Kidney capillary endothelial cell (primary cell): Measurements from ENCODE around the gene NOTCH2.

Source experiments
- DNase-seq: peaks from one replicate; pipeline ENCODE4 v3.0.0-alpha.2; 2018; ENCODE audit warnings: low spot score

NOTCH2 gene

DNA sequence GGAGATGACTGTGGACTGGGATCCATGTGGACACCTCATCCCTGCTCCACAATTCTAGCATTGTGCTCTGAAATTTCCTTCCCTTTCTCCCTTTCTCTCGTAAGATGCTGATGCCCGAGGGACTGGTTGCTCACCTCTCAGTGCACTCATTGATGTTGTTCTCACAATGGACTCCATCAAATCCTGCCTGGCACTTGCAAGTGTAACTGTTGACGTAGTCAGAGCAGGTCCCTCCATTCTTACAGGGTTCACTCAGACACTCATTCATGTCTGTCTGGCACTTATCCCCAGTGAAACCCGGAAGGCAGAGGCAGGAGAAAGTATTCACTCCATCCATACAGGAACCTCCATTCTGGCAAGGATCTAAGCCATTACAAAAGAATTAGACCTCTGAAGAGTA, 128.1 kb downstream of the NOTCH2 start:
- no peak for DNase-seq

- DNase-seq: no peak
Observed at GRCh38 chr1:119940697-119941096, 128.8 kb downstream of the NOTCH2 start.

GRCh38 chr1:119937198-119937597, 132.3 kb downstream of the NOTCH2 start:
- no peak for DNase-seq

DNA sequence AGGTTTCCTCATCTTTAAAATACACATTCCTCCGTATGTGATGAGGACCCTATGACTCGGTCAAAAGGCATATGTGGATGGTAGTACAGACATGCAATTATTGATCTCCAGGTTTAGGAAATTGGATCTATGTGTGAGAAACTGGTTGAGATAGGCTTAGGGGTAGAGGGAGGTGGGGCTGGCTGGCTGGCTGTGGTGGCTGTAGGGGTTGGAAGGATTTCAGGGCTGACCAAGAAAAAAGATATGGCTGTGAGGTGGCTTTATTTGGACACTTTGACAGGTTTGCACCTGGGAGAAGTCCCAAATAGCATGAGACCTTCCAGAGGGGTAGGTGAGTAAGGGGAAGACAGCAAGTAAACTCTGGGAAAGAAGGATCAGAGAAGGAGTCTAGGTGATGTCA, 133.5 kb downstream of the NOTCH2 start:
- no peak for DNase-seq

DNA sequence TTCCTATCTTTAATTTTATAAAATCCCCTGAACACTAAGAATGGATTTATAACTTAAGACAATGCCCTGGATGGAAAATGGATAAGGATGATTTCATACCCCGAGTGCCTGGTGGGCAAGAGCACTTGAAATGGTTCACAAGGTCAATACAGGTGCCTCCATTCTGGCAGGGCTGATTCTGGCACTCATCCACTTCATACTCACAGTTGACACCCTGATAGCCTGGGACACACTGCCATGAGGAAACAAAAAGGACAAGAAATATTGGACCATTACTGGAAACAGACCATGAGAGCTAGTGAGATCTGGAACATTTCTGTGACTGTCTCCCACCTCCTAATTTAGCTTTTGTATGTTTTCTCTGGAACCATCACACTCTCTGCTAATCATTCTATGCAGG, 134.1 kb downstream of the NOTCH2 start:
- DNase-seq: no peak

DNA sequence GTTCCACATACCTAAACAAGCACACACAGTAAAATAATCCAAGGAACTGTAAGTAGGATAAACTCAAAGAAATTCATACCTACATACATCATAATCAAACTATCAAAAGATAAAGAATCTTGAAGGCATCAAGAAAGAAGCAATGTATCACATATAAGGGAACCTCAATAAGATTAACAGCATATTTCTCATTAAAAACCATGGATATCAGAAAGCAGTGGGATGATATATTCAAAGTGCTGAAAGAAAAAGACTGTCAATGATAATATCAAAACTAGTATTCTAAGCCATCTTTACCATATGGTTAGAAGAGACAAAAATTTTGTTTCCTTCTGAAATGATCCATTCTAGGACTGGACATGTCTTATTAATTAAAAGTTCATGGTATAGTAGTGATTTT, 136.1 kb downstream of the NOTCH2 start:
- no peak for DNase-seq

DNA sequence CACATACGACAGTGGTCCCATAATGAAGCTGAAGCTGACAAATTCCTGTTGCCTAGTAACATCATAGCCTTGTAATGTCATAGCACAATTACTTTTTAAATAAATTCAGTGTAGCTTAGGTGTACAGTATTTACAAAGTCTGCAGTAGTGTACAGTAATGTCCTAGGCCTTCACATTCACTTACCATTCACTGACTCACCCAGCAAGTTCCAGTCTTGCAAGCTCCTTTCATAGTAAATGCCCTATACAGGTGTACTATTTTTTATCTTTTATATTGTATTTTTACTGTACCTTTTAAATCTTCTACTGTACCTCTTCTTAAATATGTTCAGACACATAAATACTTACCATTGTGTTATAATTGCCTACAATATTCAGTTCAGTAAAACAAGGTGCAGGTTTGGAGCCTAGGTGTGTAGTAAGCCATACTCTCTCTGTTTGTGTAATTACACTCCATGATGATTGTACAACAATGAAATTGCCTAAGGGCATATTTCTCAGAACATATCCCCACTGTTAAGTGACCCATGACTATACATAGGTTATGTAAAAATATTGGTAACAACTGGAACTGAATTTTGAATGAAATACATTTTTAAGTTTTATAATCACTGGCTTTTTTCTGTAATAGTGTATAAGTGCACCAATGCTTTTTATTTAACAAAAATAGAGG, 139.7 kb downstream of the NOTCH2 start:
- DNase-seq: no peak

GRCh38 chr1:119926553-119926952, 142.9 kb downstream of the NOTCH2 start:
- DNase-seq: no peak

DNA sequence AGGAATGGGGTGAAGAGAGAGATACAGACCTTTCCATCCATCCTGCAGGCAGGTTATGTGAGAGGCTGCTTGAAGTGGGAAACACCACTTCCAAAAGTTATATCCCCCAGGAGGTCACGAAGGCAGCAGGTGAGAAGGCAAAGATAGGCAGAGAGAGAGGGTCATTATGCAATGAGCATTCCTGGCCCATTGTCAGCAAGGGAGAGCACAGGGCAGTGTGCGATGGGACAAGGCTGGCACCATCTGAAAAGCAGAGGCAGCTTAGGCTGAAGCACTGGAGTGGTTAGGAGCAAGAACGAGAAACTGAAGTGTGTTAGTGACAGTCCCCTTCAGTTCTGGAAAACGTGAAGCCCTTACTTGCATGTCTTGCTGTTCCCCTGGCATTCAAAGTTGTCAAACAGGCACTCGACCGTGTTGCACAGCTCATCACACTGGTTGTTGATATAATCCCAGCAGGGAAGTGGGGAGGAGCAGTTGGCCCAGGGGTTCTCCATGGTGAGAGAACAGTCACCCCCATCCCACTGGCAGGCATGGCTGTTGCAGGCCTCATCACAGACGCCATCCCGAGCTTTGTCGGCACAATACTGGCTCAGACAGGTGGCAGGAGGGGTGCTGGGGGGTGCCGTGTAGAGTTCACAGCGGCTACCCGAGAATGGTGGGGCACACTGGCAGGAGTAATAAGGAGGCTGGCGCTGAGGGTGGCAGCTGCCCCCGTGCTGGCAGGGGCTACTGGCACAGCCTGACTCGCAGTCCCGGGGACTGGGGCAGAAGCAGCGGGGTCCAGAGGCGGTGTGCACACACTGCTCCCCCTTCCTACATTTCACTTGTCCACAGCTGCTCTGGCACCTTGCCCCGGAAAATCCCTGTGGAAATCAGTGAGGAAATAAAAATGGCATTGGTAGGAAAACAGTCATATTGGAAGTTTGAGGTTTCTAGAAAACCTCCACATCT, 144.2 kb downstream of the NOTCH2 start:
- no peak for DNase-seq

DNA sequence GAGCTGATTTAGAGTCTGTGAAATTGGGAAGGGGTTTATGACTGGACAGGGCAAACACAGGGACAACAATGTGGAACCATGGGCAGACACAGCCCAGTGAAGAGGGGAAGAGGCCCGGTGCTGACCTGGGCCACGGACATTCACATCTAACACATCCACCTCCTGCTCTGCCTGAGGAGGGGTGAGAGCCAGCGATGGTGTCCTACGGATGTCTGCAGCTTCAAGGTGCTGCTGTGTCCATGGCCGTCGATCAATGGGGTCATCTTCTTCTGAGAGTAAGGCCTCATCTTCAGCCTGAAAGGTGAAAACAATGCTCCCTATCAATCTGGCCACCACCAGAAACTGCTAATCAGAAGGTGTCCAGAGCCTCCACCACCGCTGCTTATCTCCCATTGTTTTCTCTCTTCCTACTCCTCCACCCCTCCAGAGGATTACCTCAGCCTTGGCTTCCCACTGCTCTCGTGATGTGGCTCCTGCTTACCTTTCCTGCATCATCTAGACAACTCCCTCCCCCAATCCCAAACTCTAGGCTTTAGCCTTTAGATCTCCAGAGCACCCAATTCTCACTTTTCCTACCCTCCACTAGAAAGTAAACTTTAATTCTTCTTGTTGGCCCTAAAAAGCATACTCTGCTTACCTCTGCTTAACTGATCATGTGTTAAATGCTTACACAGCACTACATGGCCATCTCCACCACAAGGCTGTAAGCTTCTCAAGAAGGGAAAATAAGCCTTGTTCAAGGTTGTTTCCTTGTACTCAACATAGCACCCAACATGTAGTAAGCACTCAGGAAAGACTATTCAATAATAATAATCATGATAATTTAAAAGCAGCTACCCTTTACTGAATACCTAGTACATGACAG, 149.1 kb downstream of the NOTCH2 start:
- no peak for DNase-seq

DNA sequence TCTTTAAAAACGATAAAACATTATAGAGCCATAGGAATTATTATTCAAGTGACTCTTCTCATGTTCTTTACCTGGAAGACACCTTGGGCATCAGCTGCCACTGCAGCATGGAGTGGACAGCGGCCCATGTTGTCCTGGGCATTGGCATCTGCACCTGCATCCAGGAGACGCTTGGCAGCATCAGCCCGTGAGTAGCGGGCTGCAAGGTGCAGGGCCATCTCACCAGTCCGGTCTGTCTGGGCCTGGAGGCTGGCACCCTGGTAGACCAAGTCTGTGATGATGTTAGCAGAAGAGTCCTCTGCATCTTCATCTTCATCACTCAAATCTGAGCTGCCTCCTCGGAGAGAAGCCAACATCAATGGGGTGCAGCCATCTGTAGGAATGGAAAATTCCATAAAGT, 150.2 kb downstream of the NOTCH2 start:
- no peak for DNase-seq

- DNase-seq: no peak
Observed at GRCh38 chr1:119918301-119918700, 151.2 kb downstream of the NOTCH2 start.

DNA sequence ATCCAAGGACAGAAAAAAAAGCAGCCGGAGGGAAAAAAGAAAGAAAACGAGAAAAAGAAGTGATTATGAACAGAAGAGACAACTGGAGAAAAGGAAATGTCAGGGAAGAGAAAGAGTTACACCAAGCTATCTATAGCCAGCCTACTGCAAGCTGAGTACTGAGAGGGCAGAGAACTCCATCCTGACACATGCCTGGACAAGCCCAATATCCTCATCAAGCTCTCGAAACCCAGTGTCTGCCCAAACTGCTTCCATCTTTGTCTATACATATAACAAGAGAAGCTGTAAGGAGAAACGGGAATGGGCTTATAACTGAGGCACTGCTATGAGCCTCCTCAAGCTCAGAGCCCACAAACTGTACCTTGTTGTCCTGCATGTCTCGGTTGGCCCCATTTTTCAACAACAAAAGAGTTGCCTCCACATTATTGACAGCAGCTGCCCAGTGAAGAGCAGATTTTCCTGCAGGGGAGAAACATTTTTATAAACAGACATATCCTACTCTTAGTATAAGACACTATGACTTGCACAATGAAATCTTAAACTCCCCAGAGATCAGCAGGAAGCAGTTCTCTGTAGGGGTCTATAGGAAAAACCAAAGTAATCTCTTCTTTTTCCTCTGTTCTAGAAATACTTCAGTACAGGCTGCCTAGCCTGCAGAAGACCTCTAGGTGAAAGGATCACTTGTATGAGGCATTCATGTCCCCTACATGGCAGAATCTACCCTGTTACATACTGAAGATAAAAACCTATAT, 152.0 kb downstream of the NOTCH2 start:
- DNase-seq: no peak

DNA sequence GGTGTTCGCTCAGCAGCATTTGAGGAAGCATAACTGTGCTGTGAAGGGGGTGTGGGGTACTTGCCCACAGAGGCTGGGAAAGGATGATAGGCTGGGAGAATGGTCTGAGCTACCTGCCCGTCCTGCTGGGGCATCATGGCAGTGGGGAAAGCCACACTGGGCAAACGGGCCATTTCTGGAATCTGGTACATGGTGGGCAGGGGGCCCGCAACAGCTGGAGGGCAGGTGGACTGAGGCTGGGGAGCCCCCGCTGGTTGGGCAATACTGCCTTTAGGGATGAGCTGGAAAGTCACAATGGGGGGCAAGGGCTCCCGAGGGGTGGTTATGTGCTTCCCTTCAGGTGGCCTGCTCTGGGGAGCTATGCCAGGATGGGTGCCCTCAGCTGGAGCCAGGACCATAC, 153.9 kb downstream of the NOTCH2 start:
- no peak for DNase-seq

- no peak for DNase-seq
Observed at GRCh38 chr1:119914071-119914470, 155.4 kb downstream of the NOTCH2 start.

GRCh38 chr1:119912963-119913362, 156.5 kb downstream of the NOTCH2 start:
- DNase-seq: no peak

DNA sequence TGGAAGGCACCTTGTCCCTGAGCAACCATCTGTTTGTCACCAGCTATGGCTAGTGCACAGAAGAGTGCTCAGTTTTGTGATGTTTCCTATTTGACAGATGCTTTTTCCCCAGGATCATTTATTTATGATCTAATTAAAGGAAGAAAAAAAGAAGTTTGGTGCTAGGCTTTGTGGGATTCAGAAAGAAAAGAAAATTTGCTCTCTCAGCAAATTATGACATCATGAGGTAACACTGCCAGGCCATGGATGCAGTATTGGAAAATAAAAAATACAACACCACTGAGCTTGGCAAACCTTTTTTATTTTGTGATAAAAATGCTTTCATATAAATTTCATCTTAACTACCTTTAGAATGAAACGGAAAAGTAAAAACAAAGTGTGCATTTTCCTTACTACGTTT, 157.7 kb downstream of the NOTCH2 start:
- no peak for DNase-seq

DNA sequence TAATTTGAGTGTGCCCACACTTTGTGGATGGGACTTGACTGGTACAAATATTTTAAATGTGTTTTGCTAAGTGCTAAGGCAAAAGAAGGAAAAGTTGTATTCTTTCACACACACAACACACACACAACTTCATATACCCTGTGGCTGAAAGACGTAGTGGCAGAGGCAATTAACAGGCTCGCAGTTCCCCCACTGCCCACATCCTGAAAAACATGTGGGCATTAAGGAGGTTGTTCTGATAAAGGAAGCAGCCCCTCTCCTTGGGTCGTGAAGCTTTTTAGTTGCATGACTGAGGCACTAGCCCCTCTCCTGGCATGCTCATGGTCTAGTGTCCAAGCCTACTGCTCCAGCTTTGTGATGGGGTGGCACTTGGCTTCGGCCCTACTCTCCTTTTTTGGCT, 158.8 kb downstream of the NOTCH2 start:
- DNase-seq: no peak

- DNase-seq: no peak
Observed at GRCh38 chr1:119909890-119910596, 159.4 kb downstream of the NOTCH2 start.

GRCh38 chr1:119908661-119909060, 160.8 kb downstream of the NOTCH2 start:
- no peak for DNase-seq
